NB4 (cell line): ENCODE measurements around the gene RABL6.

Experiments
- DNase-seq: peaks from one replicate; pipeline ENCODE4 v3.0.0; 2010; ENCODE audit warnings: low read depth
- H3K4me3 ChIP-seq: one replicate; pipeline ENCODE4 v1.5.1; 2011; ENCODE audit warnings: mild to moderate bottlenecking, low read depth, low read length, moderate library complexity
- MYC ChIP-seq: IDR thresholded peaks from 2 replicates; pipeline ENCODE4 v1.6.1; 2011; ENCODE audit warnings: low read depth, low read length
- POLR2A ChIP-seq: IDR thresholded peaks from 2 replicates; pipeline ENCODE4 v1.6.1; 2011; ENCODE audit warnings: mild to moderate bottlenecking; ENCODE audit not compliant: insufficient read length; ENCODE audit errors: extremely low read depth
- TF ChIP-seq, protein P1 (sequence below): IDR thresholded peaks from 2 replicates; pipeline ENCODE4 v1.6.1; 2011; ENCODE audit warnings: low read depth, low read length
- TF ChIP-seq, protein P2 (sequence below): IDR thresholded peaks from one replicate; pipeline ENCODE4 v1.5.1; 2012; ENCODE audit warnings: low read depth, low read length

RABL6 gene

DNA sequence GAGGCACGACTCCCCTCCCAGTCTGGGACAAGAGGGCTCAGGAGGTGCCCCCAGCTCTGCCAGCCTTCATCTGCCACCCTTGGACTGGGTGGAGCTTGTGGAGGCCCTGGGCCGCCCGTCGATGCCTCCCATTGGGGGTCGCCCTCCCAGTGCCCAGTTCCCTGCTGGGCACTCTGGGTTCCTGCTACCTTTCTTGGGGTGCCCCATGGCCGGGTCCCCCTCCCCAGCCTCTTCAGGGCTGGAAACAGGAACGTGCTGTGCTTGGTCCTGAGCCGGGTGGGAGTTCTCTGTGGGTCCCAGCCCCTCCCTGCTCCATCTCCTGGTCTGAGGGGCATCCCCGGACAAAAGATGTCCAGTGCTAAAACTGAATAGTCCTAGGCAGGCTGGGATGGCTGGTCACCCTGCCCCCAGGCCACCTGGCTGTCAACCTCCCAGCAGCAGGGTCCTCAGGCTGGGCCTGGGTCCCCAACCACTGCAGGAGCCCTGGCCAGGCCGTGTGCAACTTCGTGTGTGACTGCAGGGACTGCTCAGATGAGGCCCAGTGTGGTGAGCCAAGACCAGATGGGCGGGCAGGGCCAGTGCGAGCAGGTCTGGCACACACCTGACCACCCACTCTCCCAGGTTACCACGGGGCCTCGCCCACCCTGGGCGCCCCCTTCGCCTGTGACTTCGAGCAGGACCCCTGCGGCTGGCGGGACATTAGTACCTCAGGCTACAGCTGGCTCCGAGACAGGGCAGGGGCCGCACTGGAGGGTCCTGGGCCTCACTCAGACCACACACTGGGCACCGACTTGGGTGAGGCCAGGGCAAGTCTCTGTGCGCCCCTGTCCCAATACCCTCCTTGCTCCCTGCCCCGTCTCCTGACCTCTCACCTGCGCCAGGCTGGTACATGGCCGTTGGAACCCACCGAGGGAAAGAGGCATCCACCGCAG is 45.2 kb downstream of the RABL6 start:
- no peak for DNase-seq
- TF ChIP-seq, protein P1, sequence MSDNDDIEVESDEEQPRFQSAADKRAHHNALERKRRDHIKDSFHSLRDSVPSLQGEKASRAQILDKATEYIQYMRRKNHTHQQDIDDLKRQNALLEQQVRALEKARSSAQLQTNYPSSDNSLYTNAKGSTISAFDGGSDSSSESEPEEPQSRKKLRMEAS: no peak
- no peak for TF ChIP-seq POLR2A
- no peak for TF ChIP-seq MYC
- TF ChIP-seq, protein P2, sequence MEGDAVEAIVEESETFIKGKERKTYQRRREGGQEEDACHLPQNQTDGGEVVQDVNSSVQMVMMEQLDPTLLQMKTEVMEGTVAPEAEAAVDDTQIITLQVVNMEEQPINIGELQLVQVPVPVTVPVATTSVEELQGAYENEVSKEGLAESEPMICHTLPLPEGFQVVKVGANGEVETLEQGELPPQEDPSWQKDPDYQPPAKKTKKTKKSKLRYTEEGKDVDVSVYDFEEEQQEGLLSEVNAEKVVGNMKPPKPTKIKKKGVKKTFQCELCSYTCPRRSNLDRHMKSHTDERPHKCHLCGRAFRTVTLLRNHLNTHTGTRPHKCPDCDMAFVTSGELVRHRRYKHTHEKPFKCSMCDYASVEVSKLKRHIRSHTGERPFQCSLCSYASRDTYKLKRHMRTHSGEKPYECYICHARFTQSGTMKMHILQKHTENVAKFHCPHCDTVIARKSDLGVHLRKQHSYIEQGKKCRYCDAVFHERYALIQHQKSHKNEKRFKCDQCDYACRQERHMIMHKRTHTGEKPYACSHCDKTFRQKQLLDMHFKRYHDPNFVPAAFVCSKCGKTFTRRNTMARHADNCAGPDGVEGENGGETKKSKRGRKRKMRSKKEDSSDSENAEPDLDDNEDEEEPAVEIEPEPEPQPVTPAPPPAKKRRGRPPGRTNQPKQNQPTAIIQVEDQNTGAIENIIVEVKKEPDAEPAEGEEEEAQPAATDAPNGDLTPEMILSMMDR: no peak
- no peak overlapping the region for H3K4me3 ChIP-seq

DNA sequence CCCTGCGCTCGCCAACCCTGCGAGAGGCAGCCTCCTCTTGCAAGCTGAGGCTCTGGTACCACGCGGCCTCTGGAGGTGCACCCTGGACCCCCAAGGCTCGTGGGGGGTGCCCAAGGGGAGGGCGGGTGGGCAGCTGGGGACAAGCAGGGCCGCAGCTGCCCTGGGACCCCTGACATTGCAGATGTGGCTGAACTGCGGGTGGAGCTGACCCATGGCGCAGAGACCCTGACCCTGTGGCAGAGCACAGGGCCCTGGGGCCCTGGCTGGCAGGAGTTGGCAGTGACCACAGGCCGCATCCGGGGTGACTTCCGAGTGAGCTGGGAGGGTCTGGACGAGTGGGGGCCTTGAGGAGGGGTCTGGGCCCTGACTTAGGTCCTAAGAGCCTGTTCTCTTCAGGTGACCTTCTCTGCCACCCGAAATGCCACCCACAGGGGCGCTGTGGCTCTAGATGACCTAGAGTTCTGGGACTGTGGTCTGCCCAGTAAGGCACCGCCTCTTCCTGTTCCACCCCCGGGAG is 45.9 kb downstream of the RABL6 start:
- TF ChIP-seq, protein P1: no peak
- TF ChIP-seq, protein P2: no peak
- no peak overlapping the region for H3K4me3 ChIP-seq
- DNase-seq: no peak

DNA sequence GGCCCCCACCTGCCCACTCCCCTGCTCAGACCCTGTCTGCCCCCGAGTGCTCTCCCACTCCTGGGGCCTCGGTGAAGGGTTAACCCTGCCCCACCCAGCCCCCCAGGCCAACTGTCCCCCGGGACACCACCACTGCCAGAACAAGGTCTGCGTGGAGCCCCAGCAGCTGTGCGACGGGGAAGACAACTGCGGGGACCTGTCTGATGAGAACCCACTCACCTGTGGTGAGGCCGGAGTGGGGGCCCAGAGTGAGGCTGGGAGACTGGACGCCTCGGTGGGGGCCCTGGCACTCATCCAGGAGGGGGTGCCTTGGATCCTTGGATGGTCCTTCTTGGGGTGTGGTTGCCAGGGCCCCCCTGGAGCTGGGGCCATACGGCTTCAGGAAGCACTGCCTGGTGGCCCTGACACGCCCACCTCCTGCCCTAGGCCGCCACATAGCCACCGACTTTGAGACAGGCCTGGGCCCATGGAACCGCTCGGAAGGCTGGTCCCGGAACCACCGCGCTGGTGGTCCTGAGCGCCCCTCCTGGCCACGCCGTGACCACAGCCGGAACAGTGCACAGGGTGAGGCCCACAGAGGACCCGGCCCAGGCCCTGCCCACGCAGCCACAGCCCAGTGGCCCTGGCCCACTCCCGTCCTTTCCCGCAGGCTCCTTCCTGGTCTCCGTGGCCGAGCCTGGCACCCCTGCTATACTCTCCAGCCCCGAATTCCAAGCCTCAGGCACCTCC is 46.5 kb downstream of the RABL6 start:
- TF ChIP-seq, protein P2: no peak
- TF ChIP-seq, protein P1: no peak
- TF ChIP-seq MYC (no peak), POLR2A (no peak)
- H3K4me3 ChIP-seq: no peak overlapping the region
- DNase-seq: no peak

DNA sequence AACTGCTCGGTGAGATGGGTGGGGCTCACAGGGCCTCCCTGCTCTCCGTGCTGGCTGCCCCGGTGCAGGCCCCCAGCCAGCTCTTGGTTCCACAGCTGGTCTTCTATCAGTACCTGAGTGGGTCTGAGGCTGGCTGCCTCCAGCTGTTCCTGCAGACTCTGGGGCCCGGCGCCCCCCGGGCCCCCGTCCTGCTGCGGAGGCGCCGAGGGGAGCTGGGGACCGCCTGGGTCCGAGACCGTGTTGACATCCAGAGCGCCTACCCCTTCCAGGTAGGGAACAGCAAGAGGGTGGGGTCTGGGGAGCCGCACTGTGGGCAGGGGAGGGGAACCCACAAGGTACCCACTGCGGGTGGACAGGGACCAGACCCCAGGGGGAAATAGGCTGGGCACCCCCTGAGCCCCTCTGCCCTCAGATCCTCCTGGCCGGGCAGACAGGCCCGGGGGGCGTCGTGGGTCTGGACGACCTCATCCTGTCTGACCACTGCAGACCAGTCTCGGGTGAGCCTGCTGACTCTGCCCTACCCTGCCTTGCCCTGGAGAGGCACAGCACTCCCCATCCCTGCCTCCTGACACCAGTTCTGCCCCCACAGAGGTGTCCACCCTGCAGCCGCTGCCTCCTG is 47.2 kb downstream of the RABL6 start:
- no peak for DNase-seq

DNA sequence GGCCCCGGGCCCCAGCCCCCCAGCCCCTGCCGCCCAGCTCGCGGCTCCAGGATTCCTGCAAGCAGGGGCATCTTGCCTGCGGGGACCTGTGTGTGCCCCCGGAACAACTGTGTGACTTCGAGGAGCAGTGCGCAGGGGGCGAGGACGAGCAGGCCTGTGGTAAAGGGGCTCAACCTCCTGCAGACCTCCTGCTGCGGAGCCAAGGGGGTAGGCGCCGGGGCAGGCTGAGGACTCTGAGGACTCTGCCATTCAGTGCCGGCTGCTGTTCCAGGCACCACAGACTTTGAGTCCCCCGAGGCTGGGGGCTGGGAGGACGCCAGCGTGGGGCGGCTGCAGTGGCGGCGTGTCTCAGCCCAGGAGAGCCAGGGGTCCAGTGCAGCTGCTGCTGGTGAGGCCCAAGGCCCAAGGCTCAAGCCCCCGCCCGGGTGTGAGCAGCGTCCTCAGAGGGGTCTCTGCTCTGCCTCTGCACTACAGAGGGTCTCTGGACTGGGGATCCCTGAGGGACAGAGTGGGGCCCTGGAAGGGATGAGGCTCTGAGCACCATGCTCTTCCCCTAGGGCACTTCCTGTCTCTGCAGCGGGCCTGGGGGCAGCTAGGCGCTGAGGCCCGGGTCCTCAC is 47.8 kb downstream of the RABL6 start:
- H3K4me3 ChIP-seq: no peak overlapping the region
- TF ChIP-seq, protein P1: no peak
- no peak for TF ChIP-seq POLR2A
- no peak for DNase-seq

More for the DNA sequence above, 47.2 kb downstream of the RABL6 start:
- TF ChIP-seq, protein P1: no peak
- TF ChIP-seq, protein P2: no peak
- TF ChIP-seq MYC (no peak), POLR2A (no peak)
- H3K4me3 ChIP-seq: no peak overlapping the region
